ENCODE measurements around the gene CA7.
A peak's percentile ranks its signal among the peaks of the same experiment; 100 is the strongest.
"Not testable (repeated sequence)": the region's sequence is repeated elsewhere in the genome, so short reads cannot be mapped to it uniquely, and the experiment has no call there.

CA7 gene

DNA sequence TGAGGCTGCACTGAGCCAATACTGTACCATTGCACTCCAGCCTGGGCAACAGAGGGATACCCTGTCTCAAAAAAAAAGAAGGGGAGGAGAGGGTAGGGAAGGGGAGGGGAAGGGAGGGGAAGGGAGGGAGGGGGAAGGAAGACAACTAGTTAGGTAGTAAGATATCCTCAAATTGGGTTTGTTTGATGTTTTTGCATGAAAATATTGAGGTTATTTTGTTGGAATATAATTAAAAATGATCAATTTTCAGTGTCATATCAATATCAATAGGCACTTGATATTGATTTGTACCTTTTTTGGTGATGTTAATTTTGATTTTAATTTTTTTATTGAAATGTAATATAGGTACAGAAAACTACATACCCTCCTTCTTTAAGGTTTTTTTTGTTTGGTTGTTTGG lies 19.5 kb downstream of the CA7 start:
- intact Hi-C loops (cut with DNase I), result loop anchor here (10.0 kb wide), 1 partner anchor 259 kb away; the partner anchor contains the start of gene CMTM3
- no peak for DNase-seq

DNA sequence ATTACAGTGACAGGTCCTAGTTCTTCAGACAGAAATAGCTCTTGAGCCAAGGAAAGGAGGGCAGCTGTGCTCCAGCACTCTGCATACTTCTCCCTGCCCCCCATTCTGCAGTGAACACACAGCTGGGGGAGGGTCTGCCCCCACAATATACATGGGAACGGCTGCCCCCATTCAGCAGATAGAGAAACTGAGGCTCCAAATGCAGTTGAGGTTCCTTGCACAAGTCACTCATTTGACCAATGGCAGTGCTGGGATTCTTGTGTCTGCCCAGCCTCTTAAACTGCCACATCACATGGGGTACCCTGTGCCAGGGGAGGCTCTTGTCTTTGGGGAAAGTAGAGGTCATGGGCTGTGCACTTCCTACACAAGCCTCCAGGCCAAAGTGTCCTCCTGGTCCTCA lies 25.2 kb downstream of the CA7 start:
- intact Hi-C loops (cut with DNase I), result loop anchor here (5.0 to 10.0 kb wide), 2 partner anchors 265 to 462 kb away; partner anchors contain the start of gene CMTM3
- no peak for DNase-seq

- intact Hi-C loops (cut with DNase I), result loop anchor here (10.0 kb wide), 1 partner anchor 147 kb away; no protein-coding TSS in a partner anchor
- DNase-seq, result not testable (repeated sequence)
Observed at GRCh38 chr16:66871363-66871762, 27.1 kb downstream of the CA7 start.

- intact Hi-C loops (cut with DNase I), result loop anchor here (10.0 kb wide), 1 partner anchor 147 kb away; no protein-coding TSS in a partner anchor
- DNase-seq, result no peak
Observed at GRCh38 chr16:66871840-66872239, 27.6 kb downstream of the CA7 start.

- no peak for DNase-seq
- intact Hi-C loops (cut with DNase I), result loop anchor here (10.0 kb wide), 1 partner anchor 148 kb away; no protein-coding TSS in a partner anchor
Observed at GRCh38 chr16:66872559-66872942, 28.3 kb downstream of the CA7 start.

DNA sequence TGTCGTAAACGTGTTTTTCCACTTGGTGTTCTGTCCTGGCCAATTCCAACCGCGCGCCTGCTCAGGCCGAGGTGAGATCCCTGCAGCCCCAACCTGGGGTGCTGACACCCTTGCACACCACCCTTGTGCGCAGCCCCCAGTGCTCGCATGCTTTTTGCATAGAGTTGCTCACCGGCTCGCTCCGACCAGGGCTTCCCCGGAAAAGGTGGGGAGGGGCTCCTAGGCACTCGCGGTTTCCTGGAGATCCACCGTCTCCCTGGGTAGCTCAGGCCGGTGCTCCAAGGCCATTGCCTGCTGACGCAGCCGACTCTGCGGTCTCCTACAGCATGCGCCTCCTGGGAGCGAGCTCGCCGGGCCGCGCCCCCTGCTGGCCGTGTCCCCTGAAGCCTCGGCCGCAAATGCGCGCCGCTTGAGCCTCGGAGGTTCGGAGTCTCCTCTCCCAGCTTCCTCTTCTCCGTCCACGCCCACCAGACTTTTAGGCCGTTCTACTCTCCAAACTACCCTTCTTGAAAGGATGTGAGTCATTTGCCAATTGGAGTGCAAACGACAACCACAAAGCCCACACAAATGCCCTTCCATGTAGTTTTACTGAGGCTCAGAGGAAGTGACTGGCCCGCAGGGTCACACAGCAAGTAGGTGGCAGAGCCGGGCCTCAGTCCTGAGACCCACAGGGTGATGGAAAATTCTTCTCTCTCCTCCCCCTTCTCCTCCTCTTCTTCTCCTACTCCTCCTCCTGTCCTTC lies 28.9 kb downstream of the CA7 start:
- peak; percentile 71 to 96 (median 90) for DNase-seq
- intact Hi-C loops (cut with DNase I), result loop anchor here (10.0 kb wide), 1 partner anchor 148 kb away; no protein-coding TSS in a partner anchor

DNA sequence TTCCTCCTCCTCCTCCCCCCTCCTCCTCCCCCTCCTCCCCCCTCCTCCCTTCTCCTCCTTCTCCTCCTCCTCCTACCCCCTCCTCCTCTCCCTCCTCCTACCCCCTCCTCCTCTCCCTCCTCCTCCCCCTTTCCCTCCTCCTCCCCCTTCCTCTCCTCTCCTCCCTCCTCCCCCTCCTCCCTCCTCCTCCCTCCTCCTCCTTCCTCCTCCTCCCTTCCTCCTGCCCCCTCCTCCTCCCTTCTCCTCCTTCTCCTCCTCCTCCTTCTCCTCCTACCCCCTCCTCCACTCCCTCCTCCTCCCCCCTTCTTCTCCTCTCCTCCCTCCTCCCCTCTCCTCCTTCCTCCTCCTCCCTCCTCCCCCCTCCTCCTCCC lies 29.5 kb downstream of the CA7 start:
- no peak for DNase-seq
- intact Hi-C loops (cut with DNase I), result loop anchor here (10.0 kb wide), 1 partner anchor 149 kb away; no protein-coding TSS in a partner anchor

GRCh38 chr16:66874079-66874775 lies 30.0 kb downstream of the CA7 start:
- intact Hi-C loops (cut with DNase I), result loop anchor here (10.0 kb wide), 1 partner anchor 149 kb away; no protein-coding TSS in a partner anchor
- no peak for DNase-seq

DNA sequence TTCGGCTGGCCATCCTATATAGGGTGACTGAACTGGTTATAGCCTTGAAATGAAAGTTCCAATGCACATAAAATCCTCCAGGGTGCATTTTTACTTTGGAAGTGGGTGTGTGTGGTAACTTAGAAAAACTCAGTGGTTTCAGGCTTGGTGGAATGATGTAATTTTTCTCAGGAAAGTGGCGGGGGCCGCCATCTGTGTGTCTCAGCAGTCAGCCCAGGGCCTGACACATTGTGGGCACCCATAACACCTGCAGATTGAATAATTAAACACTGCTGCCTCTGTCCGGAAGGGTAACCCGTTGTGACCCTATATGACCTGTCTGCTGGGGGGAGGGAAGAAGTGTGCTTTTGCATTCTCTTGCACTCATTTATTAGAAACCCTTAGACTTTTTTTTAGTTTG lies 33.9 kb downstream of the CA7 start:
- intact Hi-C loops (cut with DNase I), result loop anchor here (10.0 kb wide), 1 partner anchor 153 kb away; no protein-coding TSS in a partner anchor

GRCh38 chr16:66880288-66881013 lies 36.2 kb downstream of the CA7 start, which contains the start of gene PDP2:
TSS of gene PDP2 (plus strand) at chr16:66880515. CDS start at chr16:66884285, 3,770 bp downstream.
- peak; percentile 84 to 98 (median 95) for DNase-seq
- intact Hi-C loops (cut with DNase I), result no loop called here

More for the DNA sequence above, 33.9 kb downstream of the CA7 start:
- peak in 5 of 42 donors; percentile 22 to 50 (median 42) for DNase-seq

GRCh38 chr16:66881014-66881417 lies 36.8 kb downstream of the CA7 start:
- intact Hi-C loops (cut with DNase I), result no loop called here

DNA sequence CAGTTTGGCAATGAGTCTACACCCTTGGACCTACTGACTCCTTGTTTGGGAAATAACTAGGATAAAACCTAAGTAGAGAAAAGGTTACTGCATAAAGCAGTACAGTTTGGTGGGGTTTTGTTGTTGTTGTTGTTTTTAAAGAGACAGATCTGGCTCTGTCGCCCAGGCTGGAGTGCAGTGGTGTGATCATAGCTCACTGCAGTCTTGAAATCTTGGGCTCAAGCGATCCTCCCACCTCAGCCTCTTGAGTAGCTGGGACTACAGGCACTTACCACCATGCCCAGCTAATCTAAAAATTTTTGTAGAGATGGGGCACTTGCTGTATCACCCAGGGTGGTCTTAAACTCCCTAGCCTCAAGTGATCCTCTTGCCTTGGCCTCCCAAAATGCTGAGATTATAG lies 37.3 kb downstream of the CA7 start:
- intact Hi-C loops (cut with DNase I), result no loop called here
- DNase-seq, result no peak

More at GRCh38 chr16:66881014-66881417, 36.8 kb downstream of the CA7 start:
- DNase-seq, result peak in 1 of 42 donors; percentile 20

DNA sequence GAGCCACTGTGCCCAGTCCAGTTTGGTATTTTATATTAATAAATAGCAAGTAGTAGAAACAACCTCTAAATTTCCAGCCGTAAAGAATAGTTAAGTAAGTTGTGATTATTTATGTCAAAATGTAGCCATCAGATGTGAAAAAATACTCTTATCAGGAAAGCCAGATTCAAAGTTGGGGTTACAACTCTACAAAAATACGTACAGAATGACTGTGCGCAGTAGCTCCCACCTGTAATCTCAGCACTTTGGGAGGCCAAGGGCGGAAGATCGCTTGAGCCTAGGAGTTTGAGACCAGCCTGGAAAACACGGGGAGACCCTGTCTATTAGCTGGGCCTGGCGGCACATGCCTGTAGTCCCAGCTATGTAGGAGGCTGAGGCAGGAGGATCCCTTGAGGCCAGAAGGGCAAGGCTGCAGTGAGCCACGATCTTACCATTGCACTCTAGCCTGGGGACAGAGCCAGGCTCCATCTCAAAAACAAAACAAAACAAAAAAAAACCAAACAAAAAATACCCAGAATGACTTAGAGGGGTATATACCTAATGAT lies 37.8 kb downstream of the CA7 start:
- intact Hi-C loops (cut with DNase I), result no loop called here

DNA sequence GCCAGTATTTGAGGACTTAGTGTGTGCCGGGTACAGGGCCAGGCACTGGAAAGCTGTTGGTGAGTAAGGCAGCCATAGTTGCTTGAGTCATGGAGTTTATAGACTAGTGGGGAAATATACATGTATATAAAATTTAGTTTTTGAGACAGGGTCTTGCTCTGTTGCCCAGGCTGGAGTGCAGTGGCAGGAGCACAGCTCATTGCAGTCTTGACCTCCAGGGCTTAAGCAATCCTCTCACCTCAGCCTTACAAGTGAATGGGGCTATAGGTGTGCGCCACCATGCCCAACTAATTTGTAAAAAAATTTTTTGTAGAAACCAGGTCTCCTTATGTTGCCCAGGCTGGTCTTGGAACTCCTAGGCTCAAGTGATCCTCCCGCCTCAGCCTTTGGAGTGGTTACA lies 38.5 kb downstream of the CA7 start:
- DNase-seq, result no peak
- intact Hi-C loops (cut with DNase I), result no loop called here

More for the DNA sequence above, 37.8 kb downstream of the CA7 start:
- DNase-seq, result no peak

- no peak for DNase-seq
- intact Hi-C loops (cut with DNase I), result no loop called here
Observed at GRCh38 chr16:66885491-66885890, 41.3 kb downstream of the CA7 start.

GRCh38 chr16:66886321-66886720 lies 42.1 kb downstream of the CA7 start:
- intact Hi-C loops (cut with DNase I), result no loop called here
- no peak for DNase-seq

- no peak for DNase-seq
- intact Hi-C loops (cut with DNase I), result no loop called here
Observed at GRCh38 chr16:66886914-66887313, 42.7 kb downstream of the CA7 start.

DNA sequence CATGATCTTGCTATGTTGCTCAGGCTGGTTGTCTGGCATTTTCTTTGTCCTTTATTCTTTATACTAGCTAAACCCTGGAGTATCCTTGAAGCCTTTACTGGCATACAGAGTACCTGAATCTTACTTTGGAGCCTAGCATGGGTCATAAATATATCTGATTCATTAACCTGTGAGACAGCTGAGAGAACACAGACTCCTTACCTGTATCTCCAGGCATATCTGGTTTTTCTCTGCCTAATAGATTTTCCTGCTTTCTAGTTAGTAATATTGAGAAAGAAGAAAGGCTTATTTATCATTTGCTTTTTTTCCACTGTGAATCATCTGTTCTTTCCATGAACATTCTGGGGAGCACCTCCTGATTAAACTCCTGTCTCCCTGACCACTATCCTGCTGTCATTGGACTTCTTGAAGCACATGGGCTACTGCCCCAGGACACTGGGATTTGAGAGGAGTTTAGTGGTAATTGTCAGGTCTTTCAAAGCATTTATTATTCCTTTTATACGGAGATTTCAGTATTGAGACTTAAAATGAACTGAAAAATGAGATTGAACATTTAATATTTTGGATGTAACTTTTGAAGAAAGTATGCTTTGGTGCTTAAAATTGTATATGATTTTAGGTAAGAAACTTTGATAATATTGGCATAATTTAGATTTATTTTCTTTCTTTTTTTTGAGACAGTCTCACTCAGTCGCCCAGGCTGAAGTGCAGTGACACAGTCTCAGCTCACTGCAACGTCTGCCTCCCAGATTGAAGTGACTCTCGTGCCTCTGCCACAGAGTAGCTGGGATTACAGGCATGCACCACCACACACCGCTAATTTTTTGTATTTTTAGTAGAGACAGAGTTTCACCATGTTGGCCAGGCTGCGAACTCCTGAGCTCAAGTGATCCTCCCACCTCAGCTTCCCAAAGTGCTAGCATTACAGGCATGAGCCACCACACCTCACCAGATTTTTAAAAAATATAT lies 44.7 kb downstream of the CA7 start:
- DNase-seq, result no peak
- intact Hi-C loops (cut with DNase I), result no loop called here
